NOMO-1 (cell line): ENCODE measurements around the gene CYGB.

Source experiments
- DNase-seq, 2 experiments: peaks; one replicate each; lab custom pipeline; 2025; ENCODE audit not compliant: unreplicated experiment in 2 of 2; lab: John Stamatoyannopoulos, UW

CYGB gene

DNA sequence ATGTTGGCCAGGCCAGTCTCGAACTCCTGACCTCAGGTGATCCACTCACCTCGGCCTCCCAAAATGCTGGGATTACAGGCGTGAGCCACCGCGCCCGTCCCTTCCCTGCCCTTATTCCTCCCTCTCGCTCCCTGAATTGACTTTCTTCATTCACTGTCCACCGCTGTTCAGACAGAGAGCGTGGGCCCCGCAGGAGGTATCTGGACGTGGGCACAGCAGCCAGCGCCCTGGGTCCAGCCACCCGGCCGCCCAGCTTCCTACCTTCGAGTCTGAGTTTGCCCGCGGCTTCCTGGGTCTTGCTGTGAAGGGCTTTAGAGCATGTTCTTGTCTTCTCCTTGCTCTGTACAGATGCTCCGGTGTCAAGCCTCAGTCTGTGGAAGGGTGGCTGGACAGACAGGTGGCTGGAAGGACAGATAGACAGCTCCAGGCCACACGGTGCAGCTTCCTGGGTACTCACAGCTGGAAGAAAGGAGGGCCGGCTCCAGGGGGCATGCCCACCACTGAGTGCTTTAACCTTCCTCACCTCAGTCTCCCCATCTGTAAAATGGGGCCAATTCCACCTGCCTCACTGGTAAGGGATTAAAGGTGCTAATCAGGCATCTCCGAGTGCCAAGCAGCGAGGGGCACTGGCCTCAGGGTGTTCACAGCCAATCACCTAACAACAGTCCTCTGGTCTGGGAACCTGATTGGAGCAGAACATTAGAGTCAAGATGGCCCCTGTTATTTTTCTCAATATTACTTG lies 49.9 kb downstream of the CYGB start:
- no peak for DNase-seq

GRCh38 chr17:76485569-76485968 lies 51.9 kb downstream of the CYGB start:
- DNase-seq, result peak in 1 of 2 experiments; percentile 10

GRCh38 chr17:76484228-76484725 lies 53.2 kb downstream of the CYGB start:
- no peak for DNase-seq

GRCh38 chr17:76481071-76481655 lies 56.3 kb downstream of the CYGB start:
- peak; percentile 32 to 63 for DNase-seq

- peak in 1 of 2 experiments; percentile 44 for DNase-seq
Observed at GRCh38 chr17:76480632-76481031, 56.9 kb downstream of the CYGB start.

- no peak for DNase-seq
Observed at GRCh38 chr17:76479515-76480060, 57.9 kb downstream of the CYGB start.

DNA sequence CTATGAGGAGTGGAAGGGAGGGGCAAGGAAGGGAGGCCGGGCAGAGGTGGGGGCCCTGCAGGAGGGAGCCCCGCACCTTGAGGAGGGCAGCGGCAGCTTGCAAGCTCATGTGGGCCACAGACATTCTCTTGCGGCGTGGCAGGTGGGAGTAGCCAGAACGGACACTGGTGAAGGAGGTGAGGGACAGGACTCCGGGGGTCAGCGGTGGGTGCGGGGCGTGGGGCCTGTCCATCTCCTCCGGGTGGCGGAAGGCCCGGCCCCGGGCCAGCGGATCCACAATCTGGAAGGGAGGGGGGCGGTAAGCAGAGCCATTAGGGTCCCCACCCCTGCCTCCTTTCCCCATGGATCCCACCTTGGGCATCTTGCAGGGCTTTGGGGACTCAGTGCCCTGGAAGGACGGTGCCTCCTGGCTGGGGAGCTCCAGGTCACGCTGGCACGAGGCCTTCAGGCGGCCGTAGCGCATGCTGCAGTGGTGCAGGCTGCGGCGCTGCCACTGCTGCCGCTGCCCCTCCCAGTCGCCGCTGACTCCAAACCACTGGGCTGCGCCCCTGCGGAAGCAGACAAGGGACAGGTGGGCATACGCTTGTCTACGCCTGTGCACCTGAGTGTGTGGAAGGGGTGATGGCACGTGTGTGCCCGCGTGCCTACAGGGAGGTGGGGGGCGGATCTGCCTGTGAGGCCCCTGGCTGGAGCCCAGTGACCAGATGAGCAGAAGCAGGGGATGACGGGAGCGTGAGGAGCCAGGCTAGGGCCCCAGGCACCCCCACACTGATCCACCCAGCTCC lies 58.6 kb downstream of the CYGB start:
- DNase-seq, result no peak

DNA sequence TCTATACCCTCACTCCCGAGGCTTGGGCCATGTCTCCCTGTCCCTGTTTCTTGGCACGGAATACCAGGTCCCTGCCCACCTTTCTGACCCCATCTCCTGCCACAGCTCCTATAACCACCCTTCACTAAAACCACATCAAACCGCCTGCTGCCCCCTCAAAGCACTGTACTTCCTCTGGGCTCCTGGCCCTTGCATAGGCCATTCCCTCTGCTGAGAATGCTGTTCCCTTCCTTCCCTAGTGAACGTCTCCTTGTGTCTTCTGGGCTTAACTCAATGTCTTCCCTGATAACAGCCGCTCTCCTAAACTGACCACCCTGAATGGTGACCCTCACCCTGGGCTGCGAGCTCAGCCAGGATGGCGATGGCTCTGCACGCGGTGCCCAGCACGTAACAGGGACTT lies 59.4 kb downstream of the CYGB start:
- DNase-seq, result no peak

- no peak for DNase-seq
Observed at GRCh38 chr17:76477576-76477975, 59.9 kb downstream of the CYGB start.
